GM19035 (cell line): ENCODE measurements around the gene CETN1.
A peak's percentile ranks its signal among the peaks of the same experiment; 100 is the strongest.

Source experiments
- ATAC-seq: cut with Tn5 transposase; IDR thresholded peaks from one replicate; pipeline ENCODE4 v1.9.1; 2021; ENCODE audit not compliant: unreplicated experiment

CETN1 gene

DNA sequence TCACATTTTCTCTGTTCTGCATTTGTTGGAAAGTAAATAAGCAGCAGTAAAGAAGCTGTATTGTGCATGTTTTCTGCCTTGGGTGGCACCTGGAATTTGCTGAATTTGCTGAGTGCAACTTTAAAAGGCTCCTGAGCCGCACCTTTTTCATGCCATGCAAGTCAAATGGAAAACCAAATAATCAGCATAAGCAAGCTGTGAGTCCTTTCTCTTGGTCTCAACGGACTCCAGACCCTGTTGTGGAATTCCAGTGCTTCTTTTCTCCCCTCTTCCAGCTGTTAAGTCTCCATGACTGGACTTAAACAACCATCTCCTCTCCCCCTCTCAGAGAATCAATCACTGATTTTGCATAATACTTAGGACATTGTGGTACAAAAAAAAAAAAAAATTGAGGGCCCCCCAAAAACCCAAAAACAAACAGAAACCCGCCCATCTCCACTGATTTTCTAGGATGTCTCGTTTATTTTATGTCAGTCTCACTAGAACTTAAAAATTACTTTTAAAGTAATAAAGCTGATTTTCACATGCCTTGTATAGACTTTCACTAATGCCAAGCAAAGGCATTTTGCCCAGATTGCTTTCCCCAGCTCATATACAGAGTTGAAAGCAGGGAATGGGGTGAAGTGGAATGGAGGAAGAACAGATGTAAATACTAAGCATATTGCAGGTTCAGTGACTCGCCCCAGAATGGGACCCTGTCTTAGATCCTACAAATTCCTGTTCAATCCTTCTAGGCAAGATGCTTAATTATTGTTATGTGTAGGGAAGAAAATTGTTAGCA, 5.1 kb upstream of the CETN1 start:
- no peak for ATAC-seq

DNA sequence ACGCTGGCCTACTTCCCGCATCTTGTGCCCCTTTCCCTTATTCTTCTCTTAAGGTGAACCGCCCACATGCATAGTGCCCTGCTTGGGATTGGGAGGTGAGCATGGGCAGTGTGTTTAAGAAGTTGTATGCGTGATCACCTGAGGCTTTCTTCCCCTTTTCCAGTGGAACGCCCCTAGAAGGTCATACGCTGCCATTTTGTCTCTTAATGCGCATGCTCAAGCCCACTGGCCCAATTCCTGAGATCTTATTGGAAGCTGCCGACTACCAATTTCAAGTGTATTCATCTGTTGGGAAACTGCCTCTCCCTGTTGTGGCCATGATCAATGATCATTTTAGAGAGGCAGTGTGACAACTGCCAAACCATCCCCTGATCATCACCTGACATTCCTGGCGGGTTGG, 3.3 kb upstream of the CETN1 start:
- ATAC-seq, result no peak

DNA sequence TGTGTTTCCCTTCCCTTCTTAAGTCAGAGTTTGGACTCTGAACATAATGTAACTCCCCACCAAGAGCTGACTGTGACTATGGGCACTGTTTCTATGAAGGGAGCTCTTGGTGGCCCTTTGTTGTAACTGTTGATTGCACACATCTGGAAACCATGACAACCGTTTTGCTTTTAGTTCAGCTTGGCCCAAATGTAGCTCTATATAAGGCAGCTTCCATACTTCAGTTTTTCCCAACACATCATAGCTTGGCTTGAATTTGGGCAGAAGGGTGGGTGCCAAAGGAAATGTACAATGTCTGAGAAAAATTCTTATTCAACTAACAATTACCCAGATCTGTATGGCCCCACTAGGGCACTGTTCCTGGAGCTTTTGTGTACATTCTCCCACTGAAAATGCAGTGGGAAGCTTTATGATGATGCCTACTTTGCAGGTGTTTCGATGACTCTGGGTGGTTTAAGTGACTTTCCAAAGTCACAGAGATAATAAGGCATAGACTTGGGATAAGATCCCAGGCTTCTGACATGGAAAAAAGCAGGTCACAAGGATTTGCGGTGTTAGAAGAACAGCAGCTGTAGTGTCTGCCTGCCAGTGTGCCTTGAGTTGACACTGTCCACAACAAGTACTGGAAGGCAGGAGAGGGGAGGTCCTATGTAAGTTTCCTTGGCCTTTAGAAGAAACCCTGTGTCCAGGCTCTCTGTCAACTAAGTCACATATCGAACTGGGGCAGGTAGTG, 2.4 kb upstream of the CETN1 start:
- ATAC-seq, result no peak

DNA sequence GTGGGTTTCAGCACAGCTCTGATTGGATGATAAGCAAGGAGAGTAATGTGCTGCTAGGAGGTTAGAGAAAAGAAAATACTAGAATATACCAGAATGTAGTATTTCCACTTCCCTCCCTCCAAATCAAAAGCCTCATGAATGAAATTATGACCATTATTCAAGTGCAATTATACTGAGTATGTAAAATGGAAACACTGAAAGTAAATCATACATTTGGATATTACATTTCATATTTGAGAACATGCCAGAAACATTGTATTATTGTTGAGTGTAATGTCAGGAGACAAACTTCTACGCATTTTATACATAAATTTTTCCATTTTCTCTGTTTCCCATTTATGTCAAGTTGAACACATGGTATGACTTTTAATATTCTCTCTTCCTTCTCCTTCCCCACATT, 942 bp upstream of the CETN1 start:
- ATAC-seq, result no peak

DNA sequence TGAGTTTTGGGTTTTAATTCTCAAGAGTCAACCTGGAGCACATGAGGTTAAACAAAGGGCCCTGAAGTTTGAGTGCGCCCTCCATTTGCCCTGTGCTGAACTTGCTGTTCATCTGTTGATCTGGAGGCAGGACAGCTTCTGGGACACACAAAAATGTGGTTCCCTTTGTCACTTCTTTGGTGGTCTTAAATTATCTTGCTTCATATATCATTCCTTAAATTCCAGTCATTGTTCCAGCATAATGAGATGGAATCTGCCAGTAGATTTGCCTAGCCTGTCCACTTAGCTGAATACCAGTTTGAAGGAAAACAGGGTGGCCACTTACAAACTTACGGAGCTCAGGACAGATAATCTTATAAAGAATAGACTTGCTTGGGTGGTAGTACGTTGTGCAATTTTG, 916 bp downstream of the CETN1 start:
- ATAC-seq, result no peak

DNA sequence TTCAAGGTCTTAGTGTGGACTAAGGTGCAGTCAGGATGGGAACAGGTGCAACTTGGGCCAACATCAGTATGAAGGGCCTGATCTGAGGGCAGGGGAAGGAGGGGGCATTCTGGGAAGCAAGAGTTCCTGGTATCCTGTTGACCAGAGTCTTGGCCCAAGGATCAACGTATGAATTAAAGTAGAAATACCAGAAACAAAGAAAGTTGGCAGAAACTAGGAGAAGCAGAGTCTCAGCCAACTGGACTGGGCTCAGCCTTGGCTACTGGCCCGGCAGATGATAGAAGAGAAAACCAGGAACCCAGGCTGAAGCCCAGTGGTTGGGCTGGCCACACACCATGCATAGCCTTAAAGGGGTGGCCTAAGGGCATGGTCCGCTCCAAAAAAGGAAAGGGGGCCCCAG, 2.3 kb downstream of the CETN1 start:
- no peak for ATAC-seq

DNA sequence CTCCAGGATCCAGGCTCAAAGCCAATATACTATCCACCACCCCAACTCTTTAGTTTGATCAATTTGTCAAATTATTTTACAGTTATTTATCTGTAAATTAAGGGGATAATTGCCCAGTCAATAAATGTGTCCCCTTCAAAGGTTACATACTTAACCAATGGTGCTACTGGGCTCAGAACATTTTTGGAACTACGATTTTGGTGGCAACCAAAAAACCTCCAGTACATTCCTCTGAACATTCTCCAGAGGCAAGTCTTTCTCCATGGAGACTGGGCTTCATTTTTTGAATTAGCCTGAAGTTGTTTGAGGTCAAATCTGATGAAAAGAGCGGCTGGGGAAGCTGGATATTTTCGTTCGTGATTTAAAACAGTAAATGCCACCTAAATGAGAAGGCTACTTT, 14.9 kb downstream of the CETN1 start:
- ATAC-seq, result no peak

DNA sequence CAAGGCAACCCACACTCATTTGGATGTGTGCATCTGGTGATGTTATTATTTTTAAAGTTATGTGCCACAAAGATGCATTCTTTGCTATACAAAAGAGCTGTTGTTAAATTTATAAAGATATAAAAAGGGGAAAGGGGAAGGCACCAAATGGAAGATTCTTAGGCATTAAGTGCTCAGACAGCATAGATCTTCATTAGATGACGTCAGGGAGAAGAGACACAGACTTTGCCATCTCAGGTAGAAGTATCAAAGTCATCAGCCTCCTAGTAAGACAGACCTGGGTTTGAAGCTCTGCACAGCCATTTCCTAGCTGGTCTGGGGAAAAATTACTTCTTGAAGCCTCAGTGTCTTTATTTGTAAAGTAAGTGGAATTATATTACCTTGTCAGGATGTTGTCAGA, 15.4 kb downstream of the CETN1 start:
- no peak for ATAC-seq

DNA sequence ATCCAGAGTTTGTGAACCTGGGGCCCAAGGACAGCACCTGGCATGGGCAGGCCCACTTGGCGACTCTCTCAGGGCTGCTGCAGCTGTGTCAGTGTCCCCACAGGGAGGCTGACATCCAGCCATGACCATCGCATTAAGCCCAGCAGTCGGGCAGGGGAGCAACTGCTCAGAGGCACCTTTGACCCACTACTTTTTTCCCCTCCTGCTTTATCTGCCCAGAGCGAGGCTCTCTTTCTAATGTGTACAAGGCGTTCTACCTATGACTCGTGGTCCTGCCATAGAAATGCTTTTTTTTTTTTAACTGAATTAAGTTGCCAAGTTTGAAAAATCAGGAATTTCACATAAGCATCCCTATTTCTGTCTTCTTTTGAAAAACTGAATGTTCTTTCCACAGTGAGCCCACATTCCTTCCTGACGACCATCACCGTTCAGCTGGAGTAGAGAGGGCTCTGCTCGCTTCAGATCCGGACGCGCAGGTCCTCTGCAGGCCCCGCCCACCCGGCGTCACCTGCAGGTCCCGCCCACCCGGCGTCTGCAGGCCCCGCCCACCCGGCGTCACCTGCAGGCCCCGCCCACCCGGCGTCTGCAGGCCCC, 16.2 kb downstream of the CETN1 start:
- peak; percentile 55 for ATAC-seq

DNA sequence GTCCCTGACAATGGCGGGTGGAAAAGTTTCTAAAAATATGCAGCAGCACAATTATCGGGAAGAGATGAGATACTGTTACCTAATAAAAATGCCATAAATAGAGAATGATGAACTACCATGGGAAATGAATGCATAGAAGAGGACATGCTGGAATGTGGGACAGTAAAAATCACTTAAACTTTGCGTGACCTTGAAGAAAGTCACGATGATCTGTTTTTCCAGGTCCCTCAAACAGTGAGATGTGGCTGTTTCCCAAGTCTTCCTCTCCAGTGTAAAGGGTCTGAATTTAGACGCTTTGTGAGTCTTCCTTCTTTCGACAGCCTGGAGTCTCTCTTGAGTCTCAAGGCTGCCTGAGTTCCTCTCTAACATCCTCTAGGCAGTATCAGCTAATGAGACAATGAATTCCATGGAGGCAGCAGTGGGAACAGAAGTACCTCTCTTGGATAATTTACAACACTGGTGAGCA, 18.0 kb downstream of the CETN1 start:
- no peak for ATAC-seq

DNA sequence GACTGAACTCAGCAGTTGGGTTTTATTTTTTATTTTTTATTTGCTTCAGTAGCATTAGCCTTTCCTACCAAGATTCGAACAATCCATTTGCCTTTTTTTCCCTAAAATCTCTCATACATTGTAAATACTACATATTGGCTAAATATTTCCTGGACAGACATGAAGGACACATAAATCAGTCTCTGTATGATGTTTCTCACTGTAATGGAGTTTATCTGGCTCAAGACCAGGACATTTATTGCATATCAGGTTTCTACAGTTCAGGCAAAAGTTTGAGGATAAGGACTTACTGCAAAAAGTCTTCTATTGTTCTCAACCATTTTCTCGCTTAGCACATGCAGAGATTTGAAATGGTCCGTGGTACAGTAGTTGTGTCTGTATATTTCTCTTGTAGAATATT, 19.9 kb downstream of the CETN1 start:
- no peak for ATAC-seq

DNA sequence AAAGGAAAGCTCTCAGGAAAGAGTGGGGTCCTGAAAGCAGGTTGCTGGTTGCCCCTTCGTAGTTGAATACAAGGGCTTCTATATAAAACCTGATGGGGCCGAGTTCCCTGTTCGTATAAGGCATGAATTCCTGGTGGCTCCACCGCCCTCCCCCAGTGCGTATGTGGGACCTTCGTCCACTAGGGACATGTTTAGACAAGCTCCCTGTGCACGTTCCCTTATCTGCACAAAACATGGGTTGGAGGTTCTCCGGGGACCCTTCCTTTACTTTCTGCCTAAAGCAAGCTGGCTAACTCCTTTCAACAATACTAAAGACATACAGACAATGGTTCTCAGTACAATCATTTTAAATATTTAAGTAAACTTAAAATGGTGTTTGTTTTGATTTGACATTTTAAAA, 24.6 kb downstream of the CETN1 start:
- ATAC-seq, result no peak

DNA sequence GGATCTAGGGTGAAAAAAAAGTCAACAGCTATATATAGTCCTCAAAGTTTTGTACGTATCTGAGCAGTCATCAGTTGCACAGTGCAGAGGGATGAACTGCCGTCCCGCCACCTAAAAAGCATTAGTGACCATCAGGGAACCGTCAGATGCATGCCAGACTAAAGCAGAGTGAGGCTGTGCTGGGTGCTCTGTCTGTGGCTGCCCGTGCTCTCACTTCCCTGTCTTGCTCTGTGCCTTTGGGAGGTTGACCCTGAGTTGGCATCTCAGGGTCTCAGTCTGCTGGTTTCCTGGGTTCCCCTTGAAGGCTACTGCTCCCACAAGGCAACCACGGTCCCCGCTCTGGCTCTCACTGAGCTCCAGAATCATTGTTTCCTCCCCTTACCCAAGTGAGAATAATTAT, 27.8 kb downstream of the CETN1 start:
- no peak for ATAC-seq

DNA sequence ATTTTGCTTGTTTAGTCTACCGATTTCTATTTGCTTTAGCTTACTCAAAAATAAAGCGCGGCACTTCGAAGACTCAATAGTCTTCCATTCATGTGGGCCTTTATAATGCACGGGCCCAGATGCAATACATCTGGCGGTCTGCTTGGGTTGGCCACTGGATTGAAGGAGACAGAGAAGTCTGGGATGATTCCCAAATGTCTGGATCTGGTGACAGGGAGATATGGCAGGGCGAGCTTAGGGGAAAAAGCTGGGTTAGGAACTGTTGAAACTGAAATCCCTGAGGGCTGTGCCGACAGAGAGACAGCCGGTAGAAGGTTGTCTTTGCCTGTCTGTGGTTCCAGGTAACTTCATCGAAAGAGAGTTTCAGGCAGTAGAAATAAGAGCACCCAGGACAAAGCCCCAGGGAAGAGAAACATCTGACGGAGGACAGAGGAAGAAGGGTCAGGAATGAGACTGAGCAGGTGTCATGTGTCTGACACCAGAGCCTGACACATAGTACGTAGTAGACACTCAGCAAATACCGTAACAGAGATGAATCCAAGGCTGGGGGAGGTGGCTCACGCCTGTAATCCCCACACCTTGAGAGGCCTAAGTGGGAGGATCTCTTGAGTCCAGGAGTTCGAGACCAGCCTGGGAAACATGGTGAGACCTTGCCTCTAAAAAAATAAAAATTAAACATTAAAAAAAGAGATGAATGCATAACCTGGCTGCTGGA, 30.2 kb downstream of the CETN1 start:
- no peak for ATAC-seq

DNA sequence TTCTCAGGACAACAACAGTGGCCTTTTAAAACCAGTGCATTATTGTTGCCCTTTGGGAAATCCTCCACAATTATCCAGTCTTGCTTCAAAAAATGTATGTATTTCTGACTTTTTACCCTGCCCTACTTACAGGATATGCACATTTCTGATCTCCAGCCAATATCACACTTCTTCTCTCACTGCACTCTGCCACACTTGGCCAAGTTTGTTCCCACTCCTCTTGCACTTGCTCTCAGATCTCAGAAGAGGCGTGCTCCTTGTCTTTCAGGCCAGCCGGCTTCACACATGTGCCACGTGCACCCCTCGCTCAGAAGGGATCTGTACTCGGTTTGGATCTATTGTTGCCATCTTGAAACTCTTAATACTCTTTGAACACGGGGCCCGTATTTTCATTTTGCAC, 32.0 kb downstream of the CETN1 start:
- no peak for ATAC-seq

DNA sequence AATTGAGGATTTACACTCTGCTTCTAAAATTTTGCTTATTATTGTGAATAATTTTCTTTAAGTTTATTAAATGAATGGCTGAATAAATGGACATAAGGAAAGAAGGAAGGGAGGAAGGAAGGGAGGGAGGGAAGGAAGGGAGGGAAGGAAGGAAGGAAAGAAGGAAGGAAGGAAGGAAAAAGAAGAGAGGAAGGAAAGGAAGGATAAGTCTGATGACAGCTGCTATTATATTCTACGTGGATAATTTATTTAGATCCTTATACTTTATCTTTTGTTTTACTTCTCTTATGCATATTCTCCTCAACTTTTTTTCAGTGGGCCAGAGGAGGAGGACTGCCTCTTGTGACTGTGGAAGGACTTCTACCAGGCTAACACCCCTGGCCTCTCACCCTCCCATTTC, 34.0 kb downstream of the CETN1 start:
- no peak for ATAC-seq

DNA sequence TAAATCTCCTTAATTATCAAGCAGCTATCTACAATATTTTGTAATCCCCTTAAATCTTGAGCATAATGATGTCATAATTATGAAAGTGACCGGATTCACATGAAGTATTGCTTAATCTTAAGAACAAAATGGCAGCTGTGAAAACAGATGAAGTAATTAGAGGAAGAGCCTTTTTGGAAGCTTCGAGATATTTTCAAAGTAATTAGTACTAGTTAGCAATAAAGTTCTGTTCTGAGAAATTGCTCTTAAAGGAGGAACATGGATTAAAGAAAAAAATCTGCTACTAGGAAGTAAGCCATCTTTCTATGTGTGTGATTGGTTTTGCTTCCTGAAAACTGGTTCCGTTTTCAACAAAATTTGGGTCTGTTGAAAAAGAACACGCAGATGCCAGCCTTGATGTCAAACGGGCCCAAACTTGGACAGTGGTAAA, 34.9 kb downstream of the CETN1 start:
- no peak for ATAC-seq

DNA sequence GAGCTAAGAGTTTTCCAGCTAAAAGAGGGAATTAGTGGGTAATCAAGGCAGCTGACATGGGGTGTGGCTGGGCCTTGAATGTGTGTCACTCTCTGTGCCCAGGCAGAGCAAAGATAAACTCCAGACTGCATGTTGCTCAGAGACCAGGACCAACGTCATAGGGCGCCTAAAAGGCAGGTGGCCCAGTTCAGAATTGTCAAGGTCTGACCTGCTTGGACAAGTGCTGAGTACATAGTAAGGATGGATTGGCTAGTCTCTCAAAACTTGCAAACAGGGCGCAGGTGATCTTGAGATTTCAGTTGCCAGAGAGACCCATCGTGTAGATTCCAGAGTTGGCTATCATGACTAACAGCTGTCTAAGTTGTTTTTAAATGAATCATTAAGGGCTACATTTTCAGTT, 35.6 kb downstream of the CETN1 start:
- ATAC-seq, result no peak

DNA sequence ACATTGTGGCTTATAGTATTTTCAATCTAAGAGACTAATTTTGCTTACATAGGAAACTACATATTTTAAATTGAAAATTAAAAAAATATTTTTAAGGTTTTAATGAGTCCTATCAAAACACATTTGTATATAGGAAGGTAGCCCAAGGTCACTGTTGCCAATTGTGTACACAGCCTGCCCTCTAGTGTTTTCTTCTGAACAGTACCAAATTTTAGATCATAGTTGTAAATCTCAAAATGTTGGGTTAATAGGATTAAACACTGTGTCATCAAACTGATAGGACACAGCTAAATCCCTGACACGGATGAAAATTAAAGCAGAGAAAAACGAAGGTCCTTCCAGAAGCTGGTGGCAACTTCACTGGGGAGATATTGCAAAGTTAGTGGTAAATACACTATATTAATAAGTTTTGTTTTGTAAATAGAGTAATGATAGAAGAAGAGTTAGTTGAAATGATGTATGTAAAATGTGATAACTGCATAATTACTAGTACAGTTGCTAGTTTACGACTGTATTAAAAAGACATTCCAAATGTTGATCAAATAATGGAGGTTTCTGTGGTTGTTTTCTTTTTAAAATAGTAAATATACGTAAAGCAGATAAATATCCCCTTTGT, 36.3 kb downstream of the CETN1 start:
- ATAC-seq, result peak; percentile 77

DNA sequence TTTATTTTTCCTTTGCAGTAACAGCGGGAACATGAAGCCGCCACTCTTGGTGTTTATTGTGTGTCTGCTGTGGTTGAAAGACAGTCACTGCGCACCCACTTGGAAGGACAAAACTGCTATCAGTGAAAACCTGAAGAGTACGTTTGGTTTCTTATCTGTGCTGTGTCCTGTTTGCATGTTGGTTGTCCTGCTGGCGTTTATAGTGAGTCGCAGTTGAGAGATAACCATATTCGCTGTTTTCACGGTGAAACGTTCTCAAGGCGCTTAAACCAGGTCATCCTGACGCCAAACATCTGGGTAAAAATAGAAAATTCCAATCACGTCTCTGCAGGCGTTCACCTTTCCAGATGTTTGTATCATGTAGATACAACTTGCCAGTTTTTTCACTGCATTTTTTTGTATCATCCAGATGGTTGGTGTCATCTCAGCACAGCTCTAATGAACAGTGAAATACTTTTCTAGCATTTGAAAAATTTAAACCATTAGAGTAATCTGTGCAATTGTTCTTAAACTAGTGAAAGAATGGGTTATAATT, 37.9 kb downstream of the CETN1 start:
- no peak for ATAC-seq

DNA sequence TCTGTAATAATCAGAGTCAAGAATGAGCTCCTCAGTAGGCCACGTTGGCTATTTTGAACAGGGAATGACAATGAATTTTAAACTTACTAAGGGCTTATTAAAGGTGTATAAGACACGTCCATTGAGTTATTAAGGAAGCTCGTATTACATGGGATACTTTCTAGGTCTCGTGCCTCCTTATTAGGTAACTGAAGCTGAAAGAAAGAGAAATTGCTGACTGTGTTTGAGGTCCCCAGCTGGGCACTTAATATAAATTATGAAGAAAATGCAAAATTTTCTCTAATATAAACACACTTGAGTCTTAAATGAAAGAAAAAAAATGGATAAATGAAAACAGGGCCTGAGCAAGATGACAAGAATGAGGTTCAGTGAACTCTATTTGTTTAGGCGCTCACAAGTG, 38.4 kb downstream of the CETN1 start:
- no peak for ATAC-seq
